Panc1 (cell line): ENCODE data around the gene IFT57. TPM values are rescaled to one million over a fixed set of nuclear protein-coding genes. Genes with fewer than 3 reads are reported as not detected.

Experiments used
- ATAC-seq: fragments of 200-7000 bp; cut with Tn5 transposase; 2 replicates; pipeline ENCODE4 v1.9.1; 2020; ENCODE audit warnings: mild to moderate bottlenecking, moderate library complexity
- BruUV-seq: library from RNA; stranded (reverse); fragments of 400-500 nt; replicated peaks from 2 replicates; lab custom pipeline; 2021; lab: Mats Ljungman, UMichigan
- CTCF ChIA-PET: fragments of 300-600 bp; sonication (Branson Sonifier 250); formaldehyde crosslinking; loops from one replicate; lab custom pipeline; 2022; ENCODE audit warnings: antibody characterized with exemption; lab: Charles Lee
- POLR2A ChIA-PET: fragments of 300-600 bp; sonication (Branson Sonifier 250); formaldehyde crosslinking; loops from one replicate; lab custom pipeline; 2022; ENCODE audit warnings: antibody characterized with exemption; lab: Charles Lee
- DNase-seq: peaks from one replicate; pipeline ENCODE4 v3.0.0-alpha.2; 2010; ENCODE audit warnings: low read depth, low spot score
- H3K27ac ChIP-seq: 2 replicates; pipeline ENCODE4 v1.5.1; 2011; ENCODE audit warnings: mild to moderate bottlenecking, low read length, inconsistent platforms
- H3K27me3 ChIP-seq: fragments of 200-500 bp; sonication (Bioruptor generic); 2 replicates; pipeline ENCODE4 v1.6.0; 2014; ENCODE audit warnings: low read length, inconsistent platforms; ENCODE audit not compliant: control insufficient read depth, insufficient read depth
- H3K36me3 ChIP-seq: fragments of 200-500 bp; sonication (Bioruptor generic); 2 replicates; pipeline ENCODE4 v1.5.1; 2014; ENCODE audit warnings: inconsistent platforms, mild to moderate bottlenecking, low read length, moderate library complexity; ENCODE audit not compliant: control insufficient read depth, insufficient read depth
- H3K4me1 ChIP-seq: 2 replicates; pipeline ENCODE4 v1.5.1; 2011; ENCODE audit warnings: inconsistent platforms, mild to moderate bottlenecking, low read length, moderate library complexity; ENCODE audit not compliant: control insufficient read depth, insufficient read depth
- H3K4me3 ChIP-seq, 2 experiments: 2 replicates each; pipeline ENCODE4 v1.5.1; 2011 to 2012; ENCODE audit warnings: low read depth in 2 of 2, low read length in 2 of 2, mild to moderate bottlenecking in 2 of 2, inconsistent platforms in 1 of 2, moderate library complexity in 1 of 2
- H3K9me3 ChIP-seq: fragments of 200-500 bp; sonication (Bioruptor generic); 2 replicates; pipeline ENCODE4 v1.5.1; 2014; ENCODE audit warnings: low read depth, mild to moderate bottlenecking, inconsistent platforms, low read length, moderate library complexity; ENCODE audit not compliant: control insufficient read depth, insufficient read depth
- POLR2AphosphoS5 ChIP-seq: IDR thresholded peaks from 2 replicates; pipeline ENCODE4 v1.6.1; 2012; ENCODE audit warnings: mild to moderate bottlenecking, low read depth, low read length, moderate library complexity
- SIN3A ChIP-seq: IDR thresholded peaks from 2 replicates; pipeline ENCODE4 v1.6.1; 2012; ENCODE audit warnings: low read depth, mild to moderate bottlenecking, low read length, moderate library complexity, borderline replicate concordance; ENCODE audit not compliant: insufficient read depth
- TCF7L2 ChIP-seq: IDR thresholded peaks from 2 replicates; pipeline ENCODE4 v1.6.1; 2011; ENCODE audit warnings: mild to moderate bottlenecking, low read depth, low read length, inconsistent platforms
- in situ Hi-C: cut with HindIII; loops from 2 replicates; pipeline ENCODE4 v1.10.0; 2016; ENCODE audit warnings: low sequenced_read_pairs, low pct_unique_long_range_greater_than_20kb
- intact Hi-C: fragments of 100-400 bp; cut with micrococcal nuclease; formaldehyde crosslinking; loops from one replicate; pipeline ENCODE4 v1.10.0; 2022; ENCODE audit not compliant: unreplicated experiment
- total RNA-seq: library from RNA; stranded (reverse); gene quantifications from one replicate; pipeline ENCODE4 v1.2.1, GENCODE V29; 2021; ENCODE audit not compliant: unreplicated experiment
- TF ChIP-seq, protein P1 (sequence below), 2 experiments: IDR thresholded peaks; 2 replicates each; pipeline ENCODE4 v1.6.1; 2011 to 2012; ENCODE audit warnings: low read depth in 2 of 2, control low read depth in 1 of 2, low read length in 1 of 2, mild to moderate bottlenecking in 1 of 2, moderate library complexity in 1 of 2; ENCODE audit not compliant: insufficient read depth in 1 of 2
- TF ChIP-seq, protein P2 (sequence below): fragments of 450-650 bp; IDR thresholded peaks from 2 replicates; pipeline ENCODE4 v1.5.1; 2017; ENCODE audit warnings: mild to moderate bottlenecking

IFT57 gene
- total RNA-seq, 1 experiment from 2014 or later: 45.7 TPM

DNA sequence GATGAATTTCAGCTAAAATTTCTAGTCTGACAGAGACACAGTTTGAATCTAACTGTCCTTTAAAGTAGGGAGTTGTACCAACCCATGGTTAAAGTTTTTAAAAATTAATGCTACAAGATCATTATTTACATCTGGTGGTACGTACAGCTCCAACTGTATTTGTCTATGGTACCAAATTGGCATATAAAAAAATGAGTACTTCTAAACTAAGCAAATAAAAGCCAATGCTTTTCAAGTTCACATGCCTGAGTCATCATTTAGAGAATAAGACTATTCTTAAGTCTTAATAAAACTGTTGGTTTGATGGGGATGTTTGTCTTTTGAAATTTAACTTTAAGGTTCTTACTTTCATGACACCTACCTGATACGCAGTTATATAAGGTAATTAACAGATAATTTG is 21.0 kb upstream of the IFT57 start:
- ChIA-PET POLR2A (no interaction called here), CTCF (no interaction called here)
- TF ChIP-seq, protein P1, sequence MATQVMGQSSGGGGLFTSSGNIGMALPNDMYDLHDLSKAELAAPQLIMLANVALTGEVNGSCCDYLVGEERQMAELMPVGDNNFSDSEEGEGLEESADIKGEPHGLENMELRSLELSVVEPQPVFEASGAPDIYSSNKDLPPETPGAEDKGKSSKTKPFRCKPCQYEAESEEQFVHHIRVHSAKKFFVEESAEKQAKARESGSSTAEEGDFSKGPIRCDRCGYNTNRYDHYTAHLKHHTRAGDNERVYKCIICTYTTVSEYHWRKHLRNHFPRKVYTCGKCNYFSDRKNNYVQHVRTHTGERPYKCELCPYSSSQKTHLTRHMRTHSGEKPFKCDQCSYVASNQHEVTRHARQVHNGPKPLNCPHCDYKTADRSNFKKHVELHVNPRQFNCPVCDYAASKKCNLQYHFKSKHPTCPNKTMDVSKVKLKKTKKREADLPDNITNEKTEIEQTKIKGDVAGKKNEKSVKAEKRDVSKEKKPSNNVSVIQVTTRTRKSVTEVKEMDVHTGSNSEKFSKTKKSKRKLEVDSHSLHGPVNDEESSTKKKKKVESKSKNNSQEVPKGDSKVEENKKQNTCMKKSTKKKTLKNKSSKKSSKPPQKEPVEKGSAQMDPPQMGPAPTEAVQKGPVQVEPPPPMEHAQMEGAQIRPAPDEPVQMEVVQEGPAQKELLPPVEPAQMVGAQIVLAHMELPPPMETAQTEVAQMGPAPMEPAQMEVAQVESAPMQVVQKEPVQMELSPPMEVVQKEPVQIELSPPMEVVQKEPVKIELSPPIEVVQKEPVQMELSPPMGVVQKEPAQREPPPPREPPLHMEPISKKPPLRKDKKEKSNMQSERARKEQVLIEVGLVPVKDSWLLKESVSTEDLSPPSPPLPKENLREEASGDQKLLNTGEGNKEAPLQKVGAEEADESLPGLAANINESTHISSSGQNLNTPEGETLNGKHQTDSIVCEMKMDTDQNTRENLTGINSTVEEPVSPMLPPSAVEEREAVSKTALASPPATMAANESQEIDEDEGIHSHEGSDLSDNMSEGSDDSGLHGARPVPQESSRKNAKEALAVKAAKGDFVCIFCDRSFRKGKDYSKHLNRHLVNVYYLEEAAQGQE (IDR thresholded peaks at IDR 0.05; ENCODE audit: insufficient read depth in 1 of 2, low read depth in 2 of 2, low read length in 1 of 2): no peak
- TF ChIP-seq SIN3A (no peak), POLR2AphosphoS5 (no peak), TCF7L2 (no peak)
- TF ChIP-seq, protein P2, sequence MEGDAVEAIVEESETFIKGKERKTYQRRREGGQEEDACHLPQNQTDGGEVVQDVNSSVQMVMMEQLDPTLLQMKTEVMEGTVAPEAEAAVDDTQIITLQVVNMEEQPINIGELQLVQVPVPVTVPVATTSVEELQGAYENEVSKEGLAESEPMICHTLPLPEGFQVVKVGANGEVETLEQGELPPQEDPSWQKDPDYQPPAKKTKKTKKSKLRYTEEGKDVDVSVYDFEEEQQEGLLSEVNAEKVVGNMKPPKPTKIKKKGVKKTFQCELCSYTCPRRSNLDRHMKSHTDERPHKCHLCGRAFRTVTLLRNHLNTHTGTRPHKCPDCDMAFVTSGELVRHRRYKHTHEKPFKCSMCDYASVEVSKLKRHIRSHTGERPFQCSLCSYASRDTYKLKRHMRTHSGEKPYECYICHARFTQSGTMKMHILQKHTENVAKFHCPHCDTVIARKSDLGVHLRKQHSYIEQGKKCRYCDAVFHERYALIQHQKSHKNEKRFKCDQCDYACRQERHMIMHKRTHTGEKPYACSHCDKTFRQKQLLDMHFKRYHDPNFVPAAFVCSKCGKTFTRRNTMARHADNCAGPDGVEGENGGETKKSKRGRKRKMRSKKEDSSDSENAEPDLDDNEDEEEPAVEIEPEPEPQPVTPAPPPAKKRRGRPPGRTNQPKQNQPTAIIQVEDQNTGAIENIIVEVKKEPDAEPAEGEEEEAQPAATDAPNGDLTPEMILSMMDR: no peak
- Histone ChIP-seq H3K9me3 (no peaks in the 10 kb centered on the region), H3K4me3 (no peak overlapping the region), H3K4me1 (no peaks in the 10 kb centered on the region), H3K36me3 (no peaks in the 10 kb centered on the region), H3K27ac (no peak overlapping the region), H3K27me3 (no peaks in the 10 kb centered on the region)
- ATAC-seq (no peak), DNase-seq (no peak)
- no TSS peak for BruUV-seq
- in situ Hi-C loops (no loop called here), intact Hi-C loops (no loop called here)

DNA sequence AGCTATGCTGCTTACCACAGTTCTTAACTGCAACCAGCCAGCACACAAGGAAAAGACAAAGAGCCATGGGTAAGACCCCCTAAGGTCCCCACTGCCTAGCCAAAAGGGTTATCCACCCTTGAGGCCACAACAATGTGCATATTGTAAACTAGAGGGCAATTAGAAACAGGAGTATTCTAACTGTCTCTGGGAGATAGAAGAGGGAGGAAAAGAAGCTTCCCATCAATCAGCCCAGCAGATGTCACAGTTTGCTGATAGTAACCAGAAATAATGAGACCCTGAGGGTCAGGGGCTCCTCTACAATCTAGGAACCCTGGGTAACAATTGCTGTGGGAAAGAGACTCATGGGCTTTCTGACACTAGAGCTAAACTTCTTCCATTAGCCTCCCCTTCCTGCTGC is 20.6 kb upstream of the IFT57 start:
- no TSS peak for BruUV-seq
- no peak for TF ChIP-seq SIN3A
- TF ChIP-seq, protein P1 (IDR thresholded peaks at IDR 0.05; ENCODE audit: insufficient read depth in 1 of 2, low read depth in 2 of 2, low read length in 1 of 2): no peak
- no peak for TF ChIP-seq POLR2AphosphoS5
- TF ChIP-seq, protein P2: no peak
- no peak for TF ChIP-seq TCF7L2
- POLR2A ChIA-PET: no interaction called here
- in situ Hi-C loops (no loop called here), intact Hi-C loops (no loop called here)
- Histone ChIP-seq H3K36me3 (no peaks in the 10 kb centered on the region), H3K4me3 (no peak overlapping the region), H3K9me3 (no peaks in the 10 kb centered on the region), H3K4me1 (no peaks in the 10 kb centered on the region), H3K27me3 (no peaks in the 10 kb centered on the region), H3K27ac (no peak overlapping the region)
- ATAC-seq: no peak
- CTCF ChIA-PET: no interaction called here
- DNase-seq: no peak
